ENCODE results near the gene FOXRED2. TPM values are rescaled to one million over a fixed set of nuclear protein-coding genes. Genes with fewer than 3 reads are reported as not detected.

Gene FOXRED2
- total and polyA plus RNA-seq, 2 experiments from 2014 or later = 11.5 to 38.3 TPM

GRCh38 chr22:36478966-36479365, 27.9 kb downstream of the FOXRED2 start:
- Histone ChIP-seq H3K27ac (ENCODE audit: low read depth) (no peak overlapping the region), H3K4me2 (no peak overlapping the region), H3K4me1 (ENCODE audit: insufficient read depth) (peaks cover 9% of the 10 kb centered on the region; the same call in 1 of the 2 replicates), H3K4me3 (no peak overlapping the region), H3K9me2 (ENCODE audit: insufficient read depth) (peaks cover 5% of the 10 kb centered on the region), H3F3A (replicated peaks; ENCODE audit: low read depth) (0 out of 2 replicates have a peak, but pooled peaks cover 13% of the 10 kb centered on the region), H3K27me3 (ENCODE audit: insufficient read depth) (peaks cover 8% of the 10 kb centered on the region), H2AFZ (no peak overlapping the region), H4K20me1 (replicated peaks; ENCODE audit: insufficient read depth) (no peaks in the 10 kb centered on the region; the same call in 1 of the 2 replicates), H3K79me2 (replicated peaks; ENCODE audit: insufficient read depth) (no peaks in the 10 kb centered on the region; the same call in 1 of the 2 replicates), H3K36me3 (ENCODE audit: insufficient read depth) (no peaks in the 10 kb centered on the region)
- DNase-seq (ENCODE audit: low spot score) = no peak
- ATAC-seq = no peak
- TF ChIP-seq EZH2phosphoT487 (IDR thresholded peaks at IDR 0.05; ENCODE audit: unreplicated experiment) = no peak
- Mint-ChIP-seq H3K27ac (no peak overlapping the region), H3K4me3 (no peak overlapping the region), H3K27me3 (ENCODE audit: insufficient read depth, low read depth, poor library complexity) (peaks cover 20% of the 10 kb centered on the region), H3K36me3 (ENCODE audit: low read depth) (peaks cover 38% of the 10 kb centered on the region), H3K4me1 (peaks cover 9% of the 10 kb centered on the region), H3K9me3 (peaks cover 14% of the 10 kb centered on the region; the same call in 2 of the 3 replicates)

- Mint-ChIP-seq H3K27me3 (ENCODE audit: insufficient read depth, low read depth, poor library complexity) (peaks cover 6% of the 10 kb centered on the region), H3K4me3 (no peak overlapping the region), H3K36me3 (ENCODE audit: low read depth) (peaks cover 30% of the 10 kb centered on the region), H3K4me1 (0 out of 3 replicates have a peak, but pooled peaks cover 2% of the 10 kb centered on the region), H3K27ac (no peak overlapping the region), H3K9me3 (no peaks in the 10 kb centered on the region)
- no peaks in the 10 kb centered on the region for H3K9me2 ChIP-seq (ENCODE audit: insufficient read depth)
- H2AFZ ChIP-seq = no peak overlapping the region
- H4K20me1 ChIP-seq (replicated peaks; ENCODE audit: insufficient read depth) = no peaks in the 10 kb centered on the region; the same call in 1 of the 2 replicates
- ATAC-seq (no peak), DNase-seq (ENCODE audit: low spot score) (no peak)
- H3K27ac ChIP-seq (ENCODE audit: low read depth) = no peak overlapping the region
- no peaks in the 10 kb centered on the region for H3K36me3 ChIP-seq (ENCODE audit: insufficient read depth)
- H3F3A ChIP-seq (replicated peaks; ENCODE audit: low read depth) = no peaks in the 10 kb centered on the region
- no peak overlapping the region for H3K4me2 ChIP-seq
- no peaks in the 10 kb centered on the region for H3K4me1 ChIP-seq (ENCODE audit: insufficient read depth)
- no peak overlapping the region for H3K4me3 ChIP-seq
- no peaks in the 10 kb centered on the region for H3K27me3 ChIP-seq (ENCODE audit: insufficient read depth)
- no peaks in the 10 kb centered on the region; the same call in 1 of the 2 replicates for H3K79me2 ChIP-seq (replicated peaks; ENCODE audit: insufficient read depth)
- TF ChIP-seq NANOG (IDR thresholded peaks at IDR 0.05; ENCODE audit: borderline replicate concordance) (no peak), JUNB (IDR thresholded peaks at IDR 0.05; ENCODE audit: unreplicated experiment) (no peak), POLR2AphosphoS5 (IDR thresholded peaks at IDR 0.05; ENCODE audit: low read depth) (no peak), EZH2 (IDR thresholded peaks at IDR 0.05; ENCODE audit: low read depth, unreplicated experiment) (no peak), ZNF114 (CRISPR knock-in tag; IDR thresholded peaks at IDR 0.05) (no peak), ETS1 (IDR thresholded peaks at IDR 0.05) (no peak), CREB1 (CRISPR knock-in tag; IDR thresholded peaks at IDR 0.05; ENCODE audit: low read depth) (no peak), STAT1 (IDR thresholded peaks at IDR 0.05; ENCODE audit: unreplicated experiment) (no peak), EZH2phosphoT487 (IDR thresholded peaks at IDR 0.05; ENCODE audit: unreplicated experiment) (no peak), CTCF (conservative IDR thresholded peaks at IDR 0.05; ENCODE audit: low read depth in 2 of 2) (no peak), ZNF331 (CRISPR knock-in tag; IDR thresholded peaks at IDR 0.05; ENCODE audit: low read depth) (no peak), REST (IDR thresholded peaks at IDR 0.05; ENCODE audit: unreplicated experiment) (no peak)
Observed at GRCh38 chr22:36475341-36475740, 31.5 kb downstream of the FOXRED2 start.

All from GM23338 (cell line).